Large intestine (tissue), 3 donors: ENCODE results near the gene CPLANE2. TPM values are rescaled to one million over a fixed set of nuclear protein-coding genes. Genes with fewer than 3 reads are reported as not detected.

ENCODE experiments used
- DNase-seq, 2 donors: peaks; one replicate each; pipeline versions ENCODE4 v3.0.0 to v3.0.0-alpha.2; 2013
- H3K27ac ChIP-seq: one replicate; pipeline ENCODE4 v1.5.1; 2013; ENCODE audit warnings: low read length
- H3K27me3 ChIP-seq: 2 replicates; pipeline ENCODE4 v1.6.1; 2013; ENCODE audit warnings: low read length; ENCODE audit not compliant: control insufficient read depth, insufficient read depth
- H3K36me3 ChIP-seq: 2 replicates; pipeline ENCODE4 v1.6.1; 2013; ENCODE audit warnings: low read length; ENCODE audit not compliant: control insufficient read depth, insufficient read depth
- H3K4me1 ChIP-seq: one replicate; pipeline ENCODE4 v1.6.1; 2013; ENCODE audit warnings: low read length; ENCODE audit not compliant: control insufficient read depth, insufficient read depth
- H3K4me3 ChIP-seq: one replicate; pipeline ENCODE4 v1.5.1; 2013; ENCODE audit warnings: low read length
- H3K9me3 ChIP-seq: one replicate; pipeline ENCODE4 v1.6.1; 2013; ENCODE audit warnings: mild to moderate bottlenecking, low read depth, low read length, moderate library complexity; ENCODE audit not compliant: control insufficient read depth
- whole genome bisulfite sequencing: methylation state at CpG from one replicate; pipeline ENCODE4 v1.1.5; 2013; ENCODE audit warnings: low lambda C conversion rate; ENCODE audit not compliant: insufficient coverage; 5-methylcytosine and 5-hydroxymethylcytosine counted together
- polyA plus RNA-seq: library from polyadenylated mRNA; unstranded; fragments of 120-200 nt; gene quantifications from one replicate; pipeline ENCODE4 v1.2.1, GENCODE V29; 2013

CPLANE2 gene
- polyA plus RNA-seq, 1 donor: 6.2 TPM

DNA sequence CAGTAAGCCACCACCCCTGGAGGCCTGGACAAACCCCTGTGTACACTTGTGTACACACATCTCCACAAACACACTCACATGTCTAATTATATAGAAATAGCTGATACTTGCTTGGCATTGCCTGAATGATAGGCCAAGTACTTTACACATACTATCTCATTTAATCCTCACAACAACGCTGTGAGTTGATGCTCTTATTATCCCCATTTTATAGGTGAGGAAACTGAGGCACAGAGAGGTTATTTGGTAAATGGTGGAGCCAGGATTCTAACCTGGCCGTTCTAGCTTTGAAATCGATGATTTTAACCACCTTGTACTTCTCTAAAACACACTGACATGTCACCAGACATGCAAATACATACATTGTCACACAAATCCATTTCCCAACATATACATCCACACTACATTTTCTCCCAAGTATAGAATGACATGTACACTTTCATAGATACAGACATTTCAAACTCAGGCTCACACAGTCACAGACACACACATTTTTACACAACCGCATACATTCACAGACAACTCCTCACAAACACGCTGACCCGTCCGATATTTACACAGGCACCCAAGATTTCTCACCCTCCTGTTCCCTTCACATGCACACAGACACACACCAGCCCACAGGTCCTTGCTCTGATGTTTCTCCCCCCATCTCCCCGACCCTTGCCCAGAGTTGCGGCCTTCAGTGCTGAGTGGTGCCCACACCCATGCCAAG, 27.7 kb downstream of the CPLANE2 start:
- no peak overlapping the region for H3K4me3 ChIP-seq
- H3K36me3 ChIP-seq: peaks cover 4% of the 10 kb centered on the region
- H3K27ac ChIP-seq: no peak overlapping the region
- no peak for DNase-seq
- H3K4me1 ChIP-seq: peaks cover 20% of the 10 kb centered on the region
- no peaks in the 10 kb centered on the region for H3K27me3 ChIP-seq
- WGBS: 100% methylated on average over 2 of the region's 9 CpGs
- H3K9me3 ChIP-seq: no peaks in the 10 kb centered on the region

- Histone ChIP-seq H3K4me1 (peaks cover 20% of the 10 kb centered on the region), H3K36me3 (peaks cover 6% of the 10 kb centered on the region), H3K27me3 (no peaks in the 10 kb centered on the region), H3K27ac (no peak overlapping the region), H3K9me3 (no peaks in the 10 kb centered on the region), H3K4me3 (no peak overlapping the region)
- no CpG with 5 or more reads among the region's 13 CpGs for WGBS
- no peak for DNase-seq
Measured at GRCh38 chr1:16208270-16208987, 28.6 kb downstream of the CPLANE2 start.

- 39% methylated on average over 7 of the region's 51 CpGs for WGBS
- no peak for DNase-seq
- peak overlapping the region; percentile 44 for H3K4me3 ChIP-seq
Measured at GRCh38 chr1:16207318-16208269, 29.4 kb downstream of the CPLANE2 start.

GRCh38 chr1:16206547-16207317, 30.3 kb downstream of the CPLANE2 start:
- Histone ChIP-seq H3K4me3 (peak overlapping the region; percentile 44), H3K36me3 (peaks cover 6% of the 10 kb centered on the region), H3K4me1 (peaks cover 15% of the 10 kb centered on the region), H3K9me3 (no peaks in the 10 kb centered on the region), H3K27ac (peak overlapping the region; percentile 82), H3K27me3 (no peaks in the 10 kb centered on the region)
- WGBS: no CpG with 5 or more reads among the region's 87 CpGs
- DNase-seq: peak; percentile 97 to 99

More at GRCh38 chr1:16207318-16208269, 29.4 kb downstream of the CPLANE2 start:
- Histone ChIP-seq H3K36me3 (peaks cover 6% of the 10 kb centered on the region), H3K4me1 (peaks cover 15% of the 10 kb centered on the region), H3K27ac (peak overlapping the region; percentile 82), H3K9me3 (no peaks in the 10 kb centered on the region), H3K27me3 (no peaks in the 10 kb centered on the region)

DNA sequence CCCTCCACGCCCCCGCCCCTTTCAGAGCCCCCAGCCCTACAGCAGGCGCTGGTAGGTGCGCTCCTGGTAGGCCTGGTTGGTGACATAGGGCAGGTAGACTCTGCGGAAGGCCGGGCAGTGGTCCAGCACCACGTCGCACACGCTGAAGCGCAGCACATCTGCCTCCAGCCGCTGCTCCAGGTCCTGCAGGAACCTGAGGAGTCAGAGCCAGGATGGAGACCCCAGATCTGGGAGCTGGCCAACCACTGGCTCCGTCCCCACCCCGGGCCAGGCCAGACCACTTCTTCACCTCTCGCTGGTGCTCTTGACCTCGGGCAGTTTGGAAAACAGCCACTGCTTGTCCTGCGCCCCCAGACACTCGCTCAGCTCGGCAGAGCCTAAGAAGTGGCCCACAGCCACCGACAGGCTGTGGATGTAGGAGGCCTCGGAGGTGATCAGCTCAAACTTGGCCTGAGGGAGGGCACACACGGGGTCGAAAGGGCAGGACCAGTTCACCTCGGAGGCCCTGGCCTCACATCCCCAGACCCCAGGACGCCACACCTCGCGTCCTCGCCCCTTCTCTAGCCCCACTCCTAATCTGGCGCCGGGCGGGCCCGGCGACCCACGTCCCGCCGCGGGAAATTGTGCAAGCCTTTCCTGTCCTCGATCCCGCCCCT, 31.0 kb downstream of the CPLANE2 start:
- Histone ChIP-seq H3K4me3 (peak overlapping the region; percentile 34), H3K9me3 (no peaks in the 10 kb centered on the region), H3K27me3 (no peaks in the 10 kb centered on the region), H3K4me1 (peaks cover 15% of the 10 kb centered on the region), H3K27ac (peak overlapping the region; percentile 51), H3K36me3 (peaks cover 11% of the 10 kb centered on the region)
- no peak for DNase-seq
- WGBS: no CpG with 5 or more reads among the region's 38 CpGs

- H3K27me3 ChIP-seq: no peaks in the 10 kb centered on the region
- no peak for DNase-seq
- WGBS: no CpG with 5 or more reads among the region's 11 CpGs
- H3K4me3 ChIP-seq: no peak overlapping the region
- H3K27ac ChIP-seq: no peak overlapping the region
- no peaks in the 10 kb centered on the region for H3K9me3 ChIP-seq
- peaks cover 15% of the 10 kb centered on the region for H3K4me1 ChIP-seq
- peaks cover 11% of the 10 kb centered on the region for H3K36me3 ChIP-seq
Measured at GRCh38 chr1:16205334-16205671, 31.7 kb downstream of the CPLANE2 start.

DNA sequence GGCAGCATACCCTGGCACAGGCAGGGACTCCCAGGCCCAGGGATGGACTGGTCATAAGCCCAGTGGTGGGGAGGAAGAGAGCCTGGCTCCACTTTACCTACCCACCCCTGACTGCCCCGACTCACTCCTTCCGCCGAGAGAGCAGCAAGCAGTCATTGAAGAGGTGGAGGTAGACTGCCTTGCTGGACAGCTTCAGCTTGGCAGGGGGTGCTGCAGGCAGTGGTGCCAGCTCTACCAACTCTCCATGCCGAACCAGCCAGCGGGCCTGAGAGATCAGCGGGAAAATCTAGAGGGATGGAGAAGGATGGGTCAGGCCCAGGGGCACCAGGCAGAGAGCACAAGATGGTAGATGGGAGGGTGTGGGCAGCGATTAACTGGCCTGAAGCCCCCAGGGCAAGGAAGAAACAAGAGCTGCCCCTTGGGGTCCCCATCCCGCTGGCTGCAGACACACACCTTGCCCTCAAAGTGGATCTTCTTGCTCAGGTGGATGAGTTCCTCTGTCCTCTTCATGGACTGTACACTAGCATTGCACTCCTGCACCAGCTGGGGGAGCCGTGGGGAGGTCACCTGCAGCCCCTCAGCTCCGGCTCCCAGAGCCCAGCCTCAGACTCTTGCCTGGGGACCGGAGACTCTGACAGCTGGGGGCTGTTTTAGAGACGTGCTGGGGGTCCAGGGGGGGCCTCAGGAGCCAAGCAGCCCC, 32.2 kb downstream of the CPLANE2 start:
- no CpG with 5 or more reads among the region's 12 CpGs for WGBS
- H3K9me3 ChIP-seq: no peaks in the 10 kb centered on the region
- peaks cover 13% of the 10 kb centered on the region for H3K4me1 ChIP-seq
- H3K4me3 ChIP-seq: no peak overlapping the region
- H3K27ac ChIP-seq: no peak overlapping the region
- DNase-seq: no peak
- H3K27me3 ChIP-seq: no peaks in the 10 kb centered on the region
- H3K36me3 ChIP-seq: peaks cover 11% of the 10 kb centered on the region

- no peak overlapping the region for H3K4me3 ChIP-seq
- no peaks in the 10 kb centered on the region for H3K9me3 ChIP-seq
- H3K36me3 ChIP-seq: peaks cover 11% of the 10 kb centered on the region
- no peak for DNase-seq
- H3K27ac ChIP-seq: no peak overlapping the region
- H3K27me3 ChIP-seq: no peaks in the 10 kb centered on the region
- WGBS: 100% methylated on average over 1 of the region's 2 CpGs
- H3K4me1 ChIP-seq: peaks cover 11% of the 10 kb centered on the region
Measured at GRCh38 chr1:16204216-16204615, 32.8 kb downstream of the CPLANE2 start.

GRCh38 chr1:16203550-16203949, 33.4 kb downstream of the CPLANE2 start:
- no peak overlapping the region for H3K27ac ChIP-seq
- H3K27me3 ChIP-seq: no peaks in the 10 kb centered on the region
- 0% methylated on average over 1 of the region's 3 CpGs for WGBS
- H3K4me3 ChIP-seq: no peak overlapping the region
- no peaks in the 10 kb centered on the region for H3K9me3 ChIP-seq
- peaks cover 12% of the 10 kb centered on the region for H3K36me3 ChIP-seq
- H3K4me1 ChIP-seq: peaks cover 11% of the 10 kb centered on the region
- no peak for DNase-seq
